Measurements from ENCODE around the gene EIF2S1.

- TF ChIP-seq CTCF (IDR thresholded peaks at IDR 0.05; ENCODE audit: low read depth, low read length) (no peak), POLR2A (IDR thresholded peaks at IDR 0.05; ENCODE audit: extremely low read depth, insufficient read length) (no peak), MAX (IDR thresholded peaks at IDR 0.05; ENCODE audit: low read depth, low read length) (no peak), MYC (IDR thresholded peaks at IDR 0.05; ENCODE audit: low read depth, low read length) (no peak)
These were observed 66.0 kb downstream of the EIF2S1 start for GRCh38 chr14:67426161-67426560.

Data from NB4 (cell line).